H1 (cell line): ENCODE results near the gene XPNPEP1.

Source experiments
- CREB1 ChIP-seq: IDR thresholded peaks from 2 replicates; pipeline ENCODE4 v1.6.1; 2012; ENCODE audit warnings: inconsistent platforms
- EP300 ChIP-seq, 2 experiments: IDR thresholded peaks; 1 replicate in 1 of 2; 2 replicates in 1 of 2; pipeline ENCODE4 v1.6.1; 2011 to 2012; ENCODE audit warnings: low read depth in 2 of 2, low read length in 2 of 2, mild to moderate bottlenecking in 2 of 2, borderline replicate concordance in 1 of 2, inconsistent platforms in 1 of 2, moderate library complexity in 1 of 2
- EZH2 ChIP-seq: fragments of 200-600 bp; sonication (generic); IDR thresholded peaks from 2 replicates; pipeline ENCODE4 v1.7.1; 2012; ENCODE audit warnings: low read depth, mild to moderate bottlenecking, moderate library complexity, low read length, inconsistent platforms; ENCODE audit not compliant: severe bottlenecking
- GABPA ChIP-seq: IDR thresholded peaks from 2 replicates; pipeline ENCODE4 v1.6.1; 2011; ENCODE audit warnings: mild to moderate bottlenecking, low read length, moderate library complexity, borderline replicate concordance; ENCODE audit not compliant: insufficient read depth
- RAD21 ChIP-seq, 2 experiments: IDR thresholded peaks in 1 of 2; conservative IDR thresholded peaks in 1 of 2; 2 replicates each; pipeline ENCODE4 v1.6.1; 2011; ENCODE audit warnings: low read depth in 2 of 2, low read length in 2 of 2, improper control_type of control experiment in 1 of 2, inconsistent platforms in 1 of 2, mild to moderate bottlenecking in 1 of 2, moderate library complexity in 1 of 2

DNA sequence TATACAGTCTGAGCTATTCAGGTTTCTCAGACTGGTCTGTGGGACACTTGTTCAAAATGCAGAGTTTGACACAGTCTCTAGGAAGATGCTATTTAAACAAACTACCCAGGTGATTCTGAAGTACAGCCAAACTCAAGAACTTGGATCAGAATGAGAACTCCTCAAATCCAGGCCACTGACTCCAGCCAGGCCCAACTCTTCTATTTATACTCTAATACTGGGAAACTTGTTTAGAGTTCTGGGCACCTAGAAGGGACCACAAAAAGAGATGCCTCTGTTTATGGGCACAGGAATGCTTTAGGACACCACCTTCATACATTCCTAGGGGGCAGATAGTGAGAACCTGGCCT is 44.4 kb upstream of the XPNPEP1 start:
- TF ChIP-seq GABPA (no peak), EZH2 (no peak), RAD21 (IDR thresholded peaks at IDR 0.05 in 1 of 2, conservative IDR thresholded peaks at IDR 0.05 in 1 of 2; ENCODE audit: low read depth in 2 of 2, low read length in 2 of 2) (no peak), CREB1 (no peak), EP300 (IDR thresholded peaks at IDR 0.05; ENCODE audit: borderline replicate concordance in 1 of 2, low read depth in 2 of 2, low read length in 2 of 2) (no peak)
